Stimulated activated CD4-positive, alpha-beta T cell treated with anti-CD3 and anti-CD28 coated beads, TNF-alpha, amount 100 ng/mL, for 1 hour (primary cell): ENCODE measurements around the gene SKAP2.

Source experiments
- DNase-seq, 3 donors: peaks; one replicate each; pipeline ENCODE4 v3.0.0-alpha.2; 2020; ENCODE audit warnings: low read depth in 3 of 3, low spot score in 1 of 3

The SKAP2 gene

GRCh38 chr7:26668821-26669220 lies 195.6 kb downstream of the SKAP2 start:
- no peak for DNase-seq

GRCh38 chr7:26667514-26668133 lies 196.8 kb downstream of the SKAP2 start:
- peak in 2 of 3 donors; percentile 1 to 7 for DNase-seq

DNA sequence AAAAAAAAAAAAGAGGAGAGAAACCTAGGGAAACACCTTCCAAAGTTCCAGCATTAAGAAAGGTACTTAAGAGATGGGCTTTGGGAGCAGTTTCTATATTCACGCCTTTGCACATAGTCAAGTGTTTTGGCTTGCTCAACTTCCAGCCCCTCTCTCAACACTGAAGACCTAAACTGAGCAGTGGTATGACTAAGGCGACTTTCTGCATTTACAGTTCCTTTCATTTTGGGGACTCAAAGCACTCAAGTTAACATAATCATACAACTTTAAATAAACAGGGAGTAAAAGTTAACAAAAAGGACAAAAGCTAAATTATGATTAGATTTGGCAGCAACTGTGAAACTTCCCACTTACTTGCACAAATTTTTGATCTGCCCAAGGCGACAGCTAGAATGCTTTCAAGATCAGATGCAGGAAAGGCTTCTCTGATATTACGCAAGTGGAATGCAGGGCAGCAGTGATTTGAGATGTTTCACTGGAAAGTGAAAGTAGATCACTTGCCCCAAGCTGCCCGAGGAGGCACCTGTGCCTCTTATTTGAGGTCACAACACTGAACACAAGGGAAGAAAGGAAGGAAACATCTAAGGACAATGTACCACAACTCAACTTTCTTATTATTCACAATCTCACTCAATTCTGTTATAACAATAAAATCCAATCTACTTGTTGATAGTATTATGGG lies 199.5 kb downstream of the SKAP2 start:
- DNase-seq, result no peak

DNA sequence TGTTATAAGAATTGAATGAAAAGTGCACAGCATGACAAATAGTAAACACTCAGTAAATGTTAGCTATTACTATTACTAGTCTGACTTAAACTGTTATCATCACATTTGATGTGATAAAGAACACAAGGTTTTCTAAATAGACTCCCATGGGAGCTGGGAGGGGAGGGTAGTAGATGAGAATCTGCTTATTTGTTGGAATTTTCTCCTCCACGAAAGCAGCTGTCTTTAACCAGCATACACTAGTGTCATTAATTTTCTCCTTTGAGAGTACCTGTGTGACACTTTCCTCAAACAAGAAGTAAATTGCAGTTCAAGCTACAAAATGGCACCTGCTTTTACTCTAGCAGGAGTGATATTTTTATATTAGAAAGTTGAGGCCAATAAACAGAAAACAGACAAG lies 200.1 kb downstream of the SKAP2 start:
- DNase-seq, result no peak

DNA sequence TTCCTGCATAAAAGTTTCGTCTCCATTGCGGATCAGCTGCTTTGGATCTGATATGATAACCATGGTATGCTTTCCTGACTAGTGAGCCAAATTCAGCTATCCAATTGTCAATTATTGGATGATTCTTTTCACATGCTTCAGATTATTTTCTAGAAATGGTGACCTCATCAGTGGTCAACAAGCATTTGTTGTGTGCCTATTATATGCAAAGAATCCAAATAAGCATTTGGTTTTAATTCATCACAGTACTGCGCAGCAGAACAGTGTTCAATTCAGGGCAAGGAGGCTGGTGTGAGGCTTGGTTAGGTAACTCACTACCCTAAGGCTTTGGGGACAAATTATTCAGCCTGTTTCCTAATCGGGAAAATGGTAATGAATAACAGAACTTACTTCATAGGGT lies 200.5 kb downstream of the SKAP2 start:
- no peak for DNase-seq

DNA sequence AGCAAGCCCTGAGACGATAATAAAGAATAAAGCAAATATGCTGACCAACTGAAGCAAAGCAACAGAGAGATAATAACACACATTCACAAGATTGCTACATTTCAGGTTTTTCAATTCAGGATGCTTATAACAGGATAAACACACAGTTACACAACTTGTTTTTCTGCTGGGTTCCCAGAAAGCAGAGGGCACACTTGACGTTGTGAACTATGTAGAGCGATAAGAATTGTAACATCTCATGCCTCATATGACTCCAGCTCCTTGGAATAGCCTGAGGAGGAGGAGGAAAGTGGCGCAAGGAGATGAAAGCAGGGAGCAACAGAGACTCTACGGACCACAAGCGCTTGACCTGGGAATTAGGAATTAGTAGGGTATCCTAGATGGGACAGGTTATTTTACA lies 201.7 kb downstream of the SKAP2 start:
- DNase-seq, result no peak

- DNase-seq, result no peak
Measured at GRCh38 chr7:26659121-26659520, 205.3 kb downstream of the SKAP2 start.

- DNase-seq, result no peak
Measured at GRCh38 chr7:26658389-26659084, 205.9 kb downstream of the SKAP2 start.

DNA sequence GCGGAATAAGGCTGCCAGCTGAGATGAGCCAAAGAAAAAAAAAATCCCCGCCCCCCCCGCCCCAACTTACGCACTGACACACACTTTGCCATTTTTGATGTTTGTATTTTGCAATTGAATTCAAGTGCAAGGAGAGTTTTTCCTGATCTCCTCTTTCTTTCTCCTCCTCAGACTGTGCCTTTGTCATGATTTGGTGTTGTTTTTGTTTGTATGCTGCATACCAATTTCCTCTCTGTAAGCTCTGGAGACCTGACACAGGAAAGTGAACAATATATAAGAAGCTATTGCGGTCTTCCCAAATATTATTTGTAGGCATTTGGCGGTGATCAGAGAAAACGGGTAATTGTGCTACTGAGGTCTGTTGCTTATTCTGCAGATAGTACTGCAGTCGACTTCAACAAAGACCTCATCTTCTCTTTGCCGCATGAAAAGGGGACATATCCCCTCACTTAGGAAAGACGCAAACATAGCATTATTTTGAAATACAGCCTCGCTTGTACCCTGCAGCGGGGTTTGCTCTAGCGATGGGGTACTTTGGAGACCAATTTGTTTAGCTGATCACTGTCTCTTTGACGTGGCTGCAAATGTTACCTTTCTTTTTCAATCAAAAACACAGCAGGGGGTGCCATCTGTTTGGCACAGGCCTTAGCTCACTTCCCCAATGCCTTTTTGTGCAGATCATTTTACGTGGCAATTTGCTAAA lies 206.6 kb downstream of the SKAP2 start:
- no peak for DNase-seq

DNA sequence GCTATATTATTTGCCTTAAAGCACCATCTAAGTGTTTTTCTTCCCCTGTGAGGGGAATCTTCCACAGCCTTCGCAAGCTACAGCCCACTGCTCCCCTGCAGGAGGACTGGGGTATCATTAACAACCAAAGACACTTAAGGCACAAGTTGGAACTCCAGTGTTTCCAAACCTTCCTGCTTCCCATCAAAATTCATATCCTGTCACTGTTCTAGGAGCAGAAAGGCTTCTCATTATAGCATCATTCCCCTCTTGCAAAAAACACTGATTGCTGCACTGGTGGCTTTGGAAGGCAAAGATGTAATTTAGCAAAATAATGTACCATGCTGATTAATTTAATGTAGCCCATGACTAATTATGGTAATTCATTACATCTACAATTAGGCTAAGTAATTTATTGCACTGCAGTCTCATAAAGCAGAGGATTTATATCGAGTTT lies 207.2 kb downstream of the SKAP2 start:
- no peak for DNase-seq

DNA sequence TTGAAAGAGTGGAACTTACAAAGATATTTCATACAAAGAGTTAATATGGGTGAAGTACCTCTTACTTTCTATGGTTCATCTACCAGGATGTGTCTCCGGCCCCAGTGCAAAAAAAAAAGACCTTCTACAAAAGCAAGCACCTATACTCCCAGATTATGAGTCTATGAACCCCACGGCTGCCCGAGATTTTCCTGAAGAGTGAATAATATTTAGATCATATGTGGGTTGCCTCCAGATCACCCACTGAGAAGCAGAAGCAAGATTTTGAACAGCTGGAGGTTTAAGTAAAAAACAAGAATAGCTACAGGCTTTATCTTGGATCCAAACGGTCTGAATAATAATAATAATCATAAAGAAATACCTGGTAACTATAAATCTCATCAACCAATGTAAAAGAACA lies 207.7 kb downstream of the SKAP2 start:
- DNase-seq, result no peak

GRCh38 chr7:26655781-26656180 lies 208.6 kb downstream of the SKAP2 start:
- DNase-seq, result no peak

- no peak for DNase-seq
Measured at GRCh38 chr7:26653430-26654399, 210.7 kb downstream of the SKAP2 start.

DNA sequence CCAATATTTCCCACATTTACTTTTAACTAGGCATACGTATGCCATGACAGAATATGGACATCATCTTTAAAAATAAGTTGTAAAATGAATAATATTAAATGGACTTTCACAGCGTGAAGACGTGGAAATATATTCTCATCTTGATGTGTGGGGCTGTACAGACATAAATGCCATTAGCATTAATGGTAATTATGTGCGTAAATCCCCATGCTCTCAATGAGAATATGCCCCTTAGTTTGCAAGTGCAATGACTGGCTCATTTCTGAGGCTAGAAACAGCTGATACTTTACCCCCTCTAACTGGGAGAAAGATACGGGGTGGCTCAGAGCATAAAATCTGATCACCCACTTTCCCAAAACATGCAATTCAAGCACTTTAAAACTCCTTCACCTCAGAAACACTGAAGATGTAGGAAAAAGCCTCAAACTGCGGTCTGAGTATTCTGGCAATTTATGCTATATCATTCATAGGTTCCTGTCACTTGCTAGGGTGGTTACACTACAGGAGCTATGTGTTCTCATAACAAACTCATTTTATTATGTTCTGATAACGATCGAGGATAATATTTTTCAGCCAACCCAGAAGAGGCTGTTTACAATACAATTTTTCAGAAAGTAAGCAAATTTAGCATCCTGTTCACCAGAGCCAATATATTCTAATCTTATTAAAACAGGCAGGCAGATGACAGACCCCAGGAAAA lies 211.8 kb downstream of the SKAP2 start:
- no peak for DNase-seq

- DNase-seq, result no peak
Measured at GRCh38 chr7:26650103-26650502, 214.3 kb downstream of the SKAP2 start.

DNA sequence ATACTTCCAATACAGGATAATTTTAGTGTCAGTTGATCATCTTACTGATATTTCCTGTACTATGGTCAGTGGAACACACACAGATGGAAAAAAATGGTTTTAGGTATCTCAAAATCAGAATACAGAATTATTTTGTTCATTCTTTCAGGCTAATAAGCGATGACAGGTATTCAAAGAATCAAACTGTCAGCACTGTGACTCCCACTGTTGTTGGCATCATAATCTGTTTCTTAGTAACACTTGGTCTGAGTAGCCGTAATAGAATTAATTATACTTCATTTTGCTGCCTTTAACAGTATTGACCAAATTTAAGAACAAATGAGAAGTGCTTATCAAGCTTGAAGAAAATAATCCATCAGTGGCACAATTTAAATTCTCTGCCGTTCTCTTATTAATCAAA lies 215.0 kb downstream of the SKAP2 start:
- DNase-seq, result no peak

DNA sequence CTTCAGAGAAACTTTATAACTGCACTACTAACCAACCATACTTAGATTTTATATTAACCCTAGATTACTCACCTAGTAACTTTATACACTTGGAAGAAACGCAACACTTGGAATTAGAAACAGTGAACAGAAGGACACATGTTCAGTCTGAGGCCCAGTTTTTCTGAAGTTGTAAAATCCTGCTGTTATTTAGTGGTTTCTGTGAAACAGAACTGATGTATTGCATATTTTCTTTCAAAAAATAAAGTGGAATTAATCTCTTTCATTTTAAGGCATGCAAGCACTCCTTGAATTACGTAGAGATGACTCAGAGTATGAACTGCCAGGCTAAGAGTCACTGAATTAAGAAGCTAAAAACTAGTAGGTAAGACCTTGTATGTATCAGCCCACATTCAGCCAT lies 215.8 kb downstream of the SKAP2 start:
- no peak for DNase-seq

GRCh38 chr7:26646336-26647048 lies 217.9 kb downstream of the SKAP2 start:
- DNase-seq, result no peak

DNA sequence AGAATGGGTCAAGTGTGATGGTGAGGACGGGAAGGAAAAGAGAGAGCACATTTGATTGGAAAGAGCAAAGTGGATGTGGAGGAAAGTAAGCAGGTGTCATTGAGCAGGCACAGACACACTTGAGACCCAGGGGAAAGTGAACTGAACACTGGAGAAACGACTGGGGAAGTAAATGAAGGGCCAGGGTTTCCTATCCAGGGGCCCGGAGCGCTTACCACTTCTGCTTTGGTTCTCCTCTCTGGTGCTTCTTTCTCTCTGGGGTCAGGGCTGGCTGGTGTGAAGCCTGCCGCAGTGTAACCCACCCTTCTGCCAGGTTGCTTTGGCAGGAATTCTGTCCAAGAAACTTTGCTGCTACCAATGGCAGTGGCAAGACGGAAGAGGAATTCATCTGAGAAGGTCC lies 219.3 kb downstream of the SKAP2 start:
- DNase-seq, result no peak
